ENCODE data around the gene ARHGAP6. TPM values are rescaled to one million over a fixed set of nuclear protein-coding genes. Genes with fewer than 3 reads are reported as not detected.
"Not testable (repeated sequence)": the region's sequence is repeated elsewhere in the genome, so short reads cannot be mapped to it uniquely, and the experiment has no call there.

Gene ARHGAP6
- total RNA-seq, 1 experiment from 2014 or later, result 2.0 TPM

DNA sequence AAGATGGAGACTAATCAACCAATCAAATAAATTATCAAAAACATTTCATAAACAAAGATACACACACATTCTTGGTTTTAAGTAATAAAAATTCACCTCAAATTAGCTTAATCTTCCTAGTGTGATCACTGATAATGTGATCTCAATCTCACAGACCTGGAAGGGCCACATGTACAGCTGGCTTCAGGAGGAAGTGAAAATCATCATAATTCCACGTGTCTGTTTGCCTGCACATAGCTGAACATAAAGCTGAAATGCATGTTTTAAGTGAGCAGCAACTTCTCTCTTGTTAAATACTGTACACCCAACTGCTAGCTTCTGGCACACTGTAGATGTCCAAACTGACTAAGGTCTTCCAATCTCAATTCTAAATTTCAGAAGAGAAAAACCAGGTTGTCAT, 53.8 kb downstream of the ARHGAP6 start:
- Histone ChIP-seq H3K27me3 (ENCODE audit: control insufficient read depth, insufficient read depth, low read length) (no peaks in the 10 kb centered on the region), H3K36me3 (replicated peaks; ENCODE audit: control insufficient read depth, insufficient read depth, low read length) (no peaks in the 10 kb centered on the region), H3K4me3 (ENCODE audit: insufficient read depth, low read depth, low read length) (no peak overlapping the region)
- DNase-seq, result no peak

- Histone ChIP-seq H3K4me3 (ENCODE audit: insufficient read depth, low read depth, low read length) (no peak overlapping the region), H3K36me3 (replicated peaks; ENCODE audit: control insufficient read depth, insufficient read depth, low read length) (no peaks in the 10 kb centered on the region), H3K27me3 (ENCODE audit: control insufficient read depth, insufficient read depth, low read length) (no peaks in the 10 kb centered on the region)
- no peak for DNase-seq
Observed at GRCh38 chrX:11611161-11611560, 54.6 kb downstream of the ARHGAP6 start.

- no peak for DNase-seq
Observed at GRCh38 chrX:11609109-11609508, 56.6 kb downstream of the ARHGAP6 start.

DNA sequence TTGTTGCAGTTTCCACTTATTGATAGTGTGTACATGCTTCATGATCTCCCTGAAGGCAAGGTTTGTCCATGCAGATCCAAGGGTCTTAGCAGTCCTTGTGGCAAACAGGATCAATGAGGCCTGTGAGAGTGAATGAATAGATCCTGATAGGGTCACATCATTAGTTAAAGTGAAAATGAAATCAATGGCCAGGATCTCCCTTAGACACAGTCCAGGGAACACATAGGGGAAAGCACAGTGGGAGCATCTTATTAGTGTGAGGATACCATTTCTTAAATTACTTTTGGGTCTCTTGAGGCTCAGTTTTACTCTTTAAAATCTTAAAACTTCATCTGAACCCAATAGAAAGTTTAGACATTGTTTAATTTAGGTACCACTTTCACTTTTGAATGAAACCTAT, 59.3 kb downstream of the ARHGAP6 start:
- no peak for DNase-seq
- no peaks in the 10 kb centered on the region for H3K27me3 ChIP-seq (ENCODE audit: control insufficient read depth, insufficient read depth, low read length)
- no peak overlapping the region for H3K4me3 ChIP-seq (ENCODE audit: insufficient read depth, low read depth, low read length)
- no peaks in the 10 kb centered on the region for H3K36me3 ChIP-seq (replicated peaks; ENCODE audit: control insufficient read depth, insufficient read depth, low read length)

More at GRCh38 chrX:11609109-11609508, 56.6 kb downstream of the ARHGAP6 start:
- Histone ChIP-seq H3K4me3 (ENCODE audit: insufficient read depth, low read depth, low read length) (no peak overlapping the region), H3K36me3 (replicated peaks; ENCODE audit: control insufficient read depth, insufficient read depth, low read length) (no peaks in the 10 kb centered on the region), H3K27me3 (ENCODE audit: control insufficient read depth, insufficient read depth, low read length) (no peaks in the 10 kb centered on the region)

DNA sequence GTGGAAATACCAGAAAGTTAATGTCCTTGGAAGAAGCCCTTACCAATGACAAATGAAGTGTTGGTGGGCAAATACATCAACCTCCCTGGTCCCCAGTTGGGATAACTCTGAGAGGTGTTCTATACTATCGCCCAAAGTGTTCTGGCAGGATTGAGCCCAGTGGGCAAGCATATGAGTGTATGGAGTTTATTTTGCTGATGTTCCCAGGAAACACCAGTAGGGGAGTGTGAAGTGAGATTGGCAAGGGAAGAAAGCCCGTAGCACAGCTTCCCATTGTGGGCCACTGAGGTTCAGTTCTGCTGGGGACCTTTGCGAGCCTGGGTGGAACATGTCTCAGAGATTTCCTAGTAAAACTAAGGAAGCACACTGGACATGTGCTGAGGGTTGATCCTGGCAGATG, 65.1 kb downstream of the ARHGAP6 start:
- H3K36me3 ChIP-seq (replicated peaks; ENCODE audit: control insufficient read depth, insufficient read depth, low read length), result no peaks in the 10 kb centered on the region
- no peak for DNase-seq

GRCh38 chrX:11597479-11597878, 68.2 kb downstream of the ARHGAP6 start:
- Histone ChIP-seq H3K27me3 (ENCODE audit: control insufficient read depth, insufficient read depth, low read length) (no peaks in the 10 kb centered on the region; the same call in 1 of the 2 replicates), H3K4me3 (ENCODE audit: insufficient read depth, low read depth, low read length) (no peak overlapping the region), H3K36me3 (replicated peaks; ENCODE audit: control insufficient read depth, insufficient read depth, low read length) (no peaks in the 10 kb centered on the region)
- DNase-seq, result no peak

More for the DNA sequence above, 65.1 kb downstream of the ARHGAP6 start:
- no peaks in the 10 kb centered on the region; the same call in 1 of the 2 replicates for H3K27me3 ChIP-seq (ENCODE audit: control insufficient read depth, insufficient read depth, low read length)
- no peak overlapping the region for H3K4me3 ChIP-seq (ENCODE audit: insufficient read depth, low read depth, low read length)

- Histone ChIP-seq H3K27me3 (ENCODE audit: control insufficient read depth, insufficient read depth, low read length) (no peaks in the 10 kb centered on the region), H3K36me3 (replicated peaks; ENCODE audit: control insufficient read depth, insufficient read depth, low read length) (no peaks in the 10 kb centered on the region), H3K4me3 (ENCODE audit: insufficient read depth, low read depth, low read length) (no peak overlapping the region)
- no peak for DNase-seq
Observed at GRCh38 chrX:11591723-11592346, 73.9 kb downstream of the ARHGAP6 start.

- Histone ChIP-seq H3K4me3 (ENCODE audit: insufficient read depth, low read depth, low read length) (no peak overlapping the region), H3K36me3 (replicated peaks; ENCODE audit: control insufficient read depth, insufficient read depth, low read length) (no peaks in the 10 kb centered on the region), H3K27me3 (ENCODE audit: control insufficient read depth, insufficient read depth, low read length) (no peaks in the 10 kb centered on the region)
- no peak for DNase-seq
Observed at GRCh38 chrX:11589641-11590040, 76.1 kb downstream of the ARHGAP6 start.

DNA sequence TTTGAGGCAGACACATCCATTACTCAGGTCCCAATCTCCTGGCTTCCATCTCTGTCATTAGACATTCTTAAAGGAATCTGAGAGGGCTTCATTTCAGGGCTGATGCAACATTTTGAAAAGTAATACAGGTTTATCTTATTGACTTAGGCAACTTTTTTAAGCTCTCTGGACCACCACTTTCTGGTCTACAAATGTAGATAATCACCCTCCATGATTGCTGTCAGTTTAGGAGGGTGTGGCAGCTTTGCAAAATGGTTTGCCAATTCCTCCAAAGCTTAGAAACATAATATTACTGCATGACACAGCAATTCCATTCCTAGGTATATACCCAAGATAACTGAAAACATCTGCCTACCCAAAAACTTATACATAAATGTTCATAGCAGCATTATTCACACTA, 77.6 kb downstream of the ARHGAP6 start:
- no peaks in the 10 kb centered on the region for H3K36me3 ChIP-seq (replicated peaks; ENCODE audit: control insufficient read depth, insufficient read depth, low read length)
- no peak overlapping the region for H3K4me3 ChIP-seq (ENCODE audit: insufficient read depth, low read depth, low read length)
- H3K27me3 ChIP-seq (ENCODE audit: control insufficient read depth, insufficient read depth, low read length), result no peaks in the 10 kb centered on the region
- DNase-seq, result no peak

GRCh38 chrX:11585174-11585573, 80.5 kb downstream of the ARHGAP6 start:
- no peaks in the 10 kb centered on the region for H3K36me3 ChIP-seq (replicated peaks; ENCODE audit: control insufficient read depth, insufficient read depth, low read length)
- DNase-seq, result no peak
- H3K4me3 ChIP-seq (ENCODE audit: insufficient read depth, low read depth, low read length), result no peak overlapping the region
- H3K27me3 ChIP-seq (ENCODE audit: control insufficient read depth, insufficient read depth, low read length), result no peaks in the 10 kb centered on the region

GRCh38 chrX:11580789-11581188, 84.9 kb downstream of the ARHGAP6 start:
- Histone ChIP-seq H3K27me3 (ENCODE audit: control insufficient read depth, insufficient read depth, low read length) (no peaks in the 10 kb centered on the region), H3K36me3 (replicated peaks; ENCODE audit: control insufficient read depth, insufficient read depth, low read length) (no peaks in the 10 kb centered on the region), H3K4me3 (ENCODE audit: insufficient read depth, low read depth, low read length) (no peak overlapping the region)
- DNase-seq, result no peak

GRCh38 chrX:11579636-11580600, 85.8 kb downstream of the ARHGAP6 start:
- Histone ChIP-seq H3K36me3 (replicated peaks; ENCODE audit: control insufficient read depth, insufficient read depth, low read length) (no peaks in the 10 kb centered on the region), H3K4me3 (ENCODE audit: insufficient read depth, low read depth, low read length) (no peak overlapping the region), H3K27me3 (ENCODE audit: control insufficient read depth, insufficient read depth, low read length) (no peaks in the 10 kb centered on the region)
- no peak for DNase-seq

DNA sequence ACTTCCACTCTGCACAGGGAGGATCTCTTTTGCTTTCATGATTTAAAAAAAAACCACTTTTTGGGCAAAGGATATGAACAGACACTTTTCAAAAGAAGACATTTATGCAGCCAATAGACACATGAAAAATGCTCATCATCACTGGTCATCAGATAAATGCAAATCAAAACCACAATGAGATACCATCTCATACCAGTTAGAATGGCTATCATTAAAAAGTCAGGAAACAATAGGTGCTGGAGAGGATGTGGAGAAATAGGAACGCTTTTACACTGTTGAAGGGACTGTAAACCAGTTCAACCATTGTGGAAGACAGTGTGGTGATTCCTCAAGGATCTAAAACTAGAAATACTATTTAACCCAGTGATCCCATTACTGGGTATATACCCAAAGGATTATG, 87.4 kb downstream of the ARHGAP6 start:
- not testable (repeated sequence) for DNase-seq; H3K36me3 ChIP-seq (replicated peaks; ENCODE audit: control insufficient read depth, insufficient read depth, low read length); H3K4me3 ChIP-seq (ENCODE audit: insufficient read depth, low read depth, low read length); H3K27me3 ChIP-seq (ENCODE audit: control insufficient read depth, insufficient read depth, low read length)

GRCh38 chrX:11577603-11578002, 88.1 kb downstream of the ARHGAP6 start:
- Histone ChIP-seq H3K36me3 (replicated peaks; ENCODE audit: control insufficient read depth, insufficient read depth, low read length) (no peaks in the 10 kb centered on the region), H3K4me3 (ENCODE audit: insufficient read depth, low read depth, low read length) (no peak overlapping the region), H3K27me3 (ENCODE audit: control insufficient read depth, insufficient read depth, low read length) (no peaks in the 10 kb centered on the region)
- DNase-seq, result no peak

DNA sequence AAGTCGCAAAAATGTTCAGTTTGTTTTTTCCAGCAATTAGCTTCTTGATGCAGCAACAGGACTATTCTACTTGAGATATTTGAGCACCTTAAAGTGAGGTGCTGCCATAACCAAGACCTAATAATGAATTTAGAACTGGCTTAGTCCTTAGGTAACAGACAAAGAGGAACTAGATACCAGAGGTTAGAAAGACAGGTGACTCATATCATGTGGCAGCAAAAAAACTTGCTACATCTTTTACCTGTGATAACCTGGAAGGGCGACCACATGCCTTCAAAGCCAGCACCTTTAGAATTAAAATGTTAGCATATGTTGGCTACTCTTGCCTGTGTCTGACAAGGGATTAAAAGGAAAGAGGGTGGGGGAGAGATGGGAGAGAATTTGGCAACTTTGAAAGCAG, 90.4 kb downstream of the ARHGAP6 start:
- H3K4me3 ChIP-seq (ENCODE audit: insufficient read depth, low read depth, low read length), result no peak overlapping the region
- no peak for DNase-seq
- no peaks in the 10 kb centered on the region for H3K36me3 ChIP-seq (replicated peaks; ENCODE audit: control insufficient read depth, insufficient read depth, low read length)
- peaks cover 2% of the 10 kb centered on the region; the same call in 1 of the 2 replicates for H3K27me3 ChIP-seq (ENCODE audit: control insufficient read depth, insufficient read depth, low read length)
